Stimulated activated naive CD8-positive, alpha-beta T cell treated with anti-CD3 and anti-CD28 coated beads, Interleukin-15, amount 100 ng/mL, for 72 hours (primary cell): ENCODE results near the gene CRIM1.
A peak's percentile ranks its signal among the peaks of the same experiment; 100 is the strongest.

Experiments used
- ATAC-seq: fragments of 150-1000 bp; cut with Tn5 transposase; 2 replicates; pipeline ENCODE4 v1.10.0; 2021; ENCODE audit warnings: mild to moderate bottlenecking, moderate library complexity
- DNase-seq, 2 donors: peaks; one replicate each; pipeline ENCODE4 v3.0.0; 2021 to 2022
- H3K27ac Mint-ChIP-seq, 2 donors: one replicate each; pipeline ENCODE4 v1.8.0; 2022; ENCODE audit warnings: mild to moderate bottlenecking in 2 of 2, mixed read lengths in 2 of 2, moderate library complexity in 2 of 2
- H3K27me3 Mint-ChIP-seq: one replicate; pipeline ENCODE4 v1.8.0; 2022; ENCODE audit warnings: mixed read lengths
- H3K4me1 Mint-ChIP-seq: one replicate; pipeline ENCODE4 v1.8.0; 2022; ENCODE audit warnings: mild to moderate bottlenecking, mixed read lengths
- H3K4me3 Mint-ChIP-seq, 2 donors: one replicate each; pipeline ENCODE4 v1.8.0; 2022; ENCODE audit warnings: mild to moderate bottlenecking in 2 of 2, mixed read lengths in 2 of 2, moderate library complexity in 1 of 2
- H3K9me3 Mint-ChIP-seq, 2 donors: one replicate each; pipeline ENCODE4 v1.8.0; 2022; ENCODE audit warnings: mixed read lengths in 2 of 2

Gene CRIM1

DNA sequence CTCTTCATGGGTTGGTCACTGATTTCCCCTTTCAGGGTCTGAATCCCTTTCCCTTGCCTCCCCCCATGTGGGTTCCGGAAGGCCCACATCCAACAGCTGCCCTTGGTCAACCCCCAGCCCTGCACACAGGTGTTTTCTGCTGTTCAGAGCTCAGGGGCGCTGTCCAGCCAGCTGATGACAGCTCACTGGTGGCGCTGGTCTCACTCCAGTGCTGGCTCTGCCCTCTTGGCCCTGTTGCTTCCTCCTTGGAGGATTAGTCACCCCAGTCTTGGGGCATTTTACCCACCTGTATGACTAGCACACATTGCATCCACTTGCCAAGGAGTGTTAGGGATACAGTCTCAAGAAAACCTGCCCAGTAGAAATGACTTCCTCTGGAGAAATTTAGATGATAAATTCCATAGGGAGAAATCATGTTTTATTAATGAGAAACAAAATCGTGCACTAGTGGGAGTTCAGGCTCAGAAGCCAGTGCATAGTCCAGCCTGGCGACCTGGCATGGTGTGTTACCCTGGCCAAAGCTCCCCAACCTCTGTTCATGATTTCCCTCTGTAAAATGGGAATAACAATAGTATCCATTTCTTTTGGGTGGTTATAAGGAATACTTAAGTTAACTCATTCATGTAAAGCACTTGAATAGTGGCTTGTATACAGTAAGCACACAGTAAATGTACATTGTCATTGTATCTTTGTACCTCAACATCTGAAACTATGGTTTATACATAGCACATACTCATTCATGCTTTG, 21.6 kb downstream of the CRIM1 start:
- Mint-ChIP-seq H3K4me3 (no peak overlapping the region), H3K27ac (no peak overlapping the region), H3K27me3 (peaks cover 13% of the 10 kb centered on the region), H3K4me1 (peaks cover 30% of the 10 kb centered on the region), H3K9me3 (no peaks in the 10 kb centered on the region)
- DNase-seq (no peak), ATAC-seq (no peak)

DNA sequence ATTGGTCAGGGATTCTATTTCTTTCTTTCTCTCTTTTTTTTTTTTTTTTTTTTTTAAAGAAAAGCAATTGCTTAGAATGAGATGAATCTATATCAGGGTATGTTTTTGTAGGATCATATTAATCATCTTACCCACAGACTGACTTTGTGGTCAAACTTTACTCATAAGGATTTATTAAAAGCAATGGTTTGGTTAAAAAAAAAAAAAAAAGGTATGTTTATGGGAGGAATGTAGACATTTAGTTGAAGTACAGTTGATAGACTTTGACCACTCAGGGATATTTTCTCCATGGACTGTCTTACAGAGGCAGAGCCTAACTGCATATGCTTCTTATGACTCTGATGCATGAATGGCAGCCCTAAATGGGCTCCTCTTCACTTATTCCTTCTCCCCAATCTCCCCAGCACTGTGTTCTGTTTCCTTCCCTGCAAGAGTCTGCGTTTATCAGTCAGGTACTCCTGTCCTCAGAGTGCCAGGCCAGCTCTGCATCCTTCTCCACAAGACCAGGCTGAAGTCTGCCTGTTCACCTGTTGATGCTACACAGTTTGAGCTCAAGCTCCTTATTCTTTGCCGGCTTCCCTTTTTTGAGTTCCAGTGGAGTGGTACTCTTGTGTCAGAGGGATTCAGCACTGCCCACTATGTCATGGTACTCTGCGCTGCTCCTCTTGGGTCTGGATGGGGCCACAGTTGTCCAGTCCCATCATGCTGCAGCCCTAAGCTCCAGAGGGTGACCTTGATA, 24.3 kb downstream of the CRIM1 start:
- no peak overlapping the region for H3K27ac Mint-ChIP-seq
- peaks cover 13% of the 10 kb centered on the region for H3K27me3 Mint-ChIP-seq
- peak; percentile 74 for ATAC-seq
- H3K4me3 Mint-ChIP-seq = no peak overlapping the region
- no peak for DNase-seq
- no peaks in the 10 kb centered on the region for H3K9me3 Mint-ChIP-seq
- H3K4me1 Mint-ChIP-seq = peaks cover 14% of the 10 kb centered on the region

DNA sequence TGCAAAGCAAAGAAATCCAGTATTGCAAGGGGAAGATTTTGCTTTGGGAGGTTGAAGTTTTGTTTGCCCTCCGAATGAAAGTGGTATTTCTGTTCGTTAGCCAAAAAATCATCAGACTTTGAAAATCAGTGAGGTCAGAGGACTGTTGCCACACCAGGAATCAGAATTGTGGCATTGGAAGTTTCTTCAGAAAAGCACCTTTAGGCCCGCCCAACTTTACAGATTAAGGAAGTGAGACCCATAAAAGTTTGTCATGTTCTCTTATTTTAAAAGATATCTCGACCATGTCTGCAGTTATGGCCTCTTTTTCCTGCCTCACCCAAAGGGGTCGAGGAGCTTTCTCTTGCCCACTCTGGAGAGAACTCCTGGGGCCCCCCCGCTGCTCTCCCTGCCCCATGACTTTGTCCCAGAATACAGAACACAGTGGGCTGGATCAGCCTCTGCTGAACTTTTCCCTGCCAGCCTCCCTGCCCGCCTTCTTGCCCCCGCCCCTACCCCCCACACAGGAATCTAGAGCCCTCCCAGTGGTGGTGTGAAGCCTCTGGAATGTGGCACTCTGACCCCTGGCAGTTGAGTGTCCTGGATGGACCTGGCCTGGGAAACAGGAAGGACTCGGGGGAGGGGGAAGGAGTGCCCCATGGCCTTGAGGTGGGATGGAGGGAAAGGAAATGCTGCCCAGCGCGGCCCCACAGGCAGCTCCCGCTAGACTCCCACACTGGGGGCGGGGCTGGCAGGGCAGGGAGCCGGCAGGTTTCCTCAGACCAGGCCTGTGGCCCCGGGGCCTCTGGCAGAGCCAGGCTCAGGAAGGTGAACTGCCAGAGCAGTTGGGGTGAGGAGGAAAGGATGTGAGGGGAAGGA, 25.3 kb downstream of the CRIM1 start:
- H3K27me3 Mint-ChIP-seq = peaks cover 13% of the 10 kb centered on the region
- DNase-seq (no peak), ATAC-seq (no peak)

DNA sequence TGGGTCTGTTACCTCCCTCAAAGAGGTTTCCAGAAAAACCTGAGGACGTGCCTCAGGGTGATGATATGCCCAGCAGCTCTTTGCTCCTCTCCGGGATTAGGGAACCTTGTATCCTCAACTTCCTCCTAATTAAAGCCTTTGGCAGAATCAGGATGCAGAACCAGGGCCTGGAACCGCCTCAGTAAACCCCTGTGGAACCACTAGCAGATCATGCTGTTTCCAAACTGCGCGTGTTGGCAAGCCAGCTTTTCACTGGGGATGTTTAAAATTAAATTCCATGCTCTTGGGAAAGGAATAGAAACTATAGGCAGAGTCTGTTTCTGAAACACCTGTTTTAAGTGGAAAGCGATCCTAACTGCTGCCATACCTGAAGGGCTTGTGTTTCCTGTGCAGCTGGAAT, 26.4 kb downstream of the CRIM1 start:
- no peak overlapping the region for H3K27ac Mint-ChIP-seq
- peaks cover 21% of the 10 kb centered on the region for H3K4me1 Mint-ChIP-seq
- no peak for ATAC-seq
- H3K27me3 Mint-ChIP-seq = peaks cover 2% of the 10 kb centered on the region
- no peak for DNase-seq
- no peak overlapping the region for H3K4me3 Mint-ChIP-seq
- H3K9me3 Mint-ChIP-seq = no peaks in the 10 kb centered on the region

More for the DNA sequence above, 25.3 kb downstream of the CRIM1 start:
- peaks cover 14% of the 10 kb centered on the region for H3K4me1 Mint-ChIP-seq
- no peaks in the 10 kb centered on the region for H3K9me3 Mint-ChIP-seq
- no peak overlapping the region for H3K27ac Mint-ChIP-seq
- no peak overlapping the region for H3K4me3 Mint-ChIP-seq

DNA sequence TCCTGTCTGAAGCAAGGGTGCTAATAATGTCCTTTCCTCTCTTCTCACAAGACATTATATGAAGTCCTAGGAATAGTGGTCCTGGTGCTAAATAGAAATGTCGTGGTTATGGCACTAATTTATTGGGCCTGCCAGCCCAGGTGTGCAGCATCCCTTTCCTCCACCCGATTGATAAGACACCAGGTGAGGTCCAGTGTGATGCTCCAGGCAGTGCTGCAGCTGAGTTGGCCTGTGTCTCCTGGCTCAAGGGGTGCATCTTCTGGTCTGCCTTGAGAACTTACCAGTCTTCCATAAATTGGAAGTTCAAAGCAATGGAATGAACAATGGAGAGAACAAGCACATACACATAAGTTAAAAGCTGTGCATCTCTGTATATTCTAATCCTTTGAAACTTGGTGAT, 26.9 kb downstream of the CRIM1 start:
- Mint-ChIP-seq H3K4me3 (no peak overlapping the region), H3K4me1 (peaks cover 26% of the 10 kb centered on the region), H3K27me3 (no peaks in the 10 kb centered on the region)

DNA sequence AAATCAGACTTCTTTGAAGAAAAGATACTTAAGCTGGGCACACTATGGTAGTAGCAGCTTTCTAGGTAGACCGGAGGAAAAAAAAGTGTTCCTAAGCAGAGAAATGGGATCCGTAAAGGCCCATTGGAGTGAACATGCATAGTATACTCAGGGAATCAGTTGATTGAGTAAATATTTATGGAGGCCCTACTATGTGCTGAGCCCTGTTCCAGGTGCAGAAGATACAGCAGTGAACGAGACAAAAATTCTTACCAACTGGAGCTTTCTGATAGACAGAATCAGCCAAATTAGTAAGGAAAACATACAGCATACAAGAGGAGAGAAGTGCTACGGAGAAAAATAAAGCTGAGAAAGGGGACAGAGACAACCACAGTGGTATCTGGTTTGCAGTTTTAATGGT, 28.1 kb downstream of the CRIM1 start:
- H3K27me3 Mint-ChIP-seq = no peaks in the 10 kb centered on the region
- DNase-seq = no peak
- H3K27ac Mint-ChIP-seq = no peak overlapping the region
- H3K4me3 Mint-ChIP-seq = no peak overlapping the region
- ATAC-seq = no peak
- H3K9me3 Mint-ChIP-seq = no peaks in the 10 kb centered on the region
- peaks cover 31% of the 10 kb centered on the region for H3K4me1 Mint-ChIP-seq

More for the DNA sequence above, 26.9 kb downstream of the CRIM1 start:
- ATAC-seq (no peak), DNase-seq (no peak)
- Mint-ChIP-seq H3K9me3 (no peaks in the 10 kb centered on the region), H3K27ac (no peak overlapping the region)

DNA sequence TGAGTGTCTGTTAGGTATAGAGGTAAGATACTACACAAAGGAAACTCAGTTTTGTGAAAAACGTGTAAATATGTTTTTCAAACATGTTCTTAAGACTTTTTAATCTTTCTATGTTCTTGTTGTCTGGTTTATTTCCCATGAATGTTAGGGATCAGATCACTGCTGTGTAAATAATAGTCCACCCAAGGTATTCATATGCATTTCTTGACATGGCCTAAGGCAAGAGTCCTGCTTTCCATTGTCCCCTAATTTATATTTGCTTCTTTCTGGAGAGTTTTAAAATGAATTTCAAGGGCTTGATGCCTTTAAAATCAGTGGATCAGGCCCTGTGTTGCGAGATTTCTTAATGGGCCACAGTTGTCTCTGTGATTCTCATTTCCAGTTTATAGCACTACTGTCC, 28.9 kb downstream of the CRIM1 start:
- Mint-ChIP-seq H3K27ac (no peak overlapping the region), H3K4me1 (peaks cover 27% of the 10 kb centered on the region), H3K27me3 (no peaks in the 10 kb centered on the region), H3K9me3 (no peaks in the 10 kb centered on the region), H3K4me3 (no peak overlapping the region)
- DNase-seq = no peak
- no peak for ATAC-seq

DNA sequence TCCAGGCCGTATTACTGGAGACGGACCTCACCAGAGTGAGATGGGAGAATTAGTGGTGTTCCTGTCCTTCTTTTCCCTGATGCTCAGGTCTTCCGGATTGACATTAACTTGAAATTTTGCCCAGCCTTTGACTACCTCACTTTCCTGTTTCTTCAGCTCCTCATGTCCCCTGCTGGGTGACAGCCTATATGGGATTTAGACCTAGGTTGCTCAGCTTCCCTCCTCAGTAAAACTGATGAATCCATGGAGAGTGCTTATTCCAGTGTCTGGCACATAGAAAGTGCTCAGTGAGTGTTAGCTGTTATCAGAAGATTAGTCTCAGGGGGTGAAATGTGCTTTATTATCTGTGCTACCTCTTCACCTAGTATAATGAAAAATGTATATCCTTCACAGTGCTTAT, 30.0 kb downstream of the CRIM1 start:
- Mint-ChIP-seq H3K4me1 (peaks cover 17% of the 10 kb centered on the region), H3K9me3 (no peaks in the 10 kb centered on the region), H3K27me3 (no peaks in the 10 kb centered on the region), H3K27ac (no peak overlapping the region), H3K4me3 (no peak overlapping the region)
- ATAC-seq = no peak
- DNase-seq = no peak

DNA sequence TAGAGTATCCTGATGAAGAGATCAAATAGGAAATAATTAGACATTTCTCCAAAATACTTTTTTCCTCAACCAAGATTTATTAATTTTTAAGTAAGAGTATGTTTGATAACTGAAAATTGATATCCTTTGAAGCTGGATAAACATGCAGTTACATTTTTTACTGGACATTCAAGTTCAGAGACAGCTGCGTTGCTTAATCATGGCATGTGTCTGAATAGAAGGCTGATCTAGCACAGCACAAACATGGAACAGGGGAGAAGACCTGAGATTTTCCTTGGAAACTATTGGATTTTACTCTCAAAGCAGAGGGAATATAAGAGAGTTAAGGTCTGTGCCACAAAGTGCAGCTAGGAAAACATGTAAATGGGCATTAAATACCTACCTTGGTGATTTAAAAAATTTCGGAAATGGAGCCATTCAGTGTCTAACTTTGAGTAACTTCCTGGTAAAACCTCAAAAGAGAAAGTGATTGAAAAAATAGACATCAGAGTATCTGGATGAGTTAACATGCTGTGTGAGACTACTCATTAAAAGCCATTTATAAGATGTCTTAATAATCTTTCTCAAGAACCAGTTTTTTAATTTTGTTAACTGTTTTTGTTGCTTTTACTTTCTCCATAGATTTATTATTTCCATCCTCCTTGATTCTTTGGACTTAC, 31.8 kb downstream of the CRIM1 start:
- no peaks in the 10 kb centered on the region for H3K9me3 Mint-ChIP-seq
- peak; percentile 86 for ATAC-seq
- H3K27ac Mint-ChIP-seq = no peak overlapping the region
- no peak for DNase-seq
- H3K4me1 Mint-ChIP-seq = peaks cover 17% of the 10 kb centered on the region
- H3K27me3 Mint-ChIP-seq = no peaks in the 10 kb centered on the region
- no peak overlapping the region for H3K4me3 Mint-ChIP-seq

DNA sequence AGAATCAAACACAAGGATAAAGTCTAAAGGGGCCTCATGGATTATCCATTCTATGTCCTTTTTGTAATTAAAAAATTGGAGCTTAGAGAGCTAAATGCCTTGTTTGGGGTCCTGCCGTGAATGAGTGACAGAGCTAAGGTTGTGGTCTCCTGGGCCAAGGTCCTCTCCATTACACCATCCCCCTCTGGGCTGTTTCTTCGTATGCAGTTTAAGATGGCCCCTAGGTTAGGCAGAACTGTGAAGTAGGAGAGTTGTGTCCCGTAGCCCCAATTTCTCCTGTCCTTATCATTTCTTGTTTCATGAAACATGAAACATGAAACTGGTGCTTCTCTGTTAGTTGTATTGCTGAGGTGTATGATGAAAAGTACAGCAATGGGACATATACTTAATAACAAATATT, 32.9 kb downstream of the CRIM1 start:
- DNase-seq = no peak
- Mint-ChIP-seq H3K4me3 (no peak overlapping the region), H3K4me1 (peaks cover 17% of the 10 kb centered on the region), H3K27ac (no peak overlapping the region), H3K9me3 (no peaks in the 10 kb centered on the region), H3K27me3 (no peaks in the 10 kb centered on the region)
- no peak for ATAC-seq

DNA sequence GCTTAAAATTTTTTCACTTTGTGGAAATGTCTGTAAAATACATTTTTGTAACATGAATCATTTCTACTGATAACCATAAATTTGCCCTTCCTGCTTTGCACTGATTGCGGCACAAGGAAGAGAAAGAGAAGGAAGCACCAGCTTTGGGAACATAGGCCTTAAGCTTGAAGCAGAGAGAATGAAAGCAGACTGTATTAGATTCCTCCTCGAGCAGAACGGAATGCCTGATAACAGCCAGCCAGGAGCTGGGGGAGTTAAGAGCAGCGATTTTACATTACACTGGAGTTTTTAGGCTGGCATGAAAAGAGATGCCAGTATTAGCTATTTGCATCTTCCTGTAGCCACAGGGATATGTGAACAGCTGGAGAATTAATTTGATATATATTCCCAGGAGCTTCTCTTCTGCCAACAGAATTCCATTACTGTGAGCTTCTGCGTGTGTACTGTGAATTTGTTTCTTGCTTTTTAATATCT, 33.5 kb downstream of the CRIM1 start:
- no peak for DNase-seq
- no peaks in the 10 kb centered on the region for H3K9me3 Mint-ChIP-seq
- no peak for ATAC-seq
- H3K27ac Mint-ChIP-seq = no peak overlapping the region
- no peak overlapping the region for H3K4me3 Mint-ChIP-seq
- H3K4me1 Mint-ChIP-seq = peaks cover 17% of the 10 kb centered on the region
- H3K27me3 Mint-ChIP-seq = no peaks in the 10 kb centered on the region

DNA sequence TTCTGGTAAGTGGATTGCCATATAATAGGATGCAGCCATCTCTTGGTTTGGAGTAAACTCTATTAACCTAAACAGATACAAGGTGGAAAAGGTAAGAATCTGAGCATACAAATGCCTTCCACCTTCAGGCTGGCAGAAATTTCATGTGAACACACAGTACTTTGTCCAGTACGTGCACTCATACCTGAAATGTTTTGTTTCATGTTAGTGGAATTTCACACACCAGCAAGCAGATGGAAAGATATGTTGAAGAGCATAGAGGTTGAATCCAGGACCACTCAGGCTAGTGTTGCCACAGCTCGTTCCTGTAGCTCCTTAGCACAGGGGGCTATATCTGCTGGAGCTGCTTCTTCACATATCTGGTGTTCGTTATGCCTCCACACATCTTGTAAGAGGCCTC, 34.0 kb downstream of the CRIM1 start:
- no peaks in the 10 kb centered on the region for H3K27me3 Mint-ChIP-seq
- no peak overlapping the region for H3K27ac Mint-ChIP-seq
- no peak overlapping the region for H3K4me3 Mint-ChIP-seq
- H3K9me3 Mint-ChIP-seq = no peaks in the 10 kb centered on the region
- no peak for ATAC-seq
- H3K4me1 Mint-ChIP-seq = peaks cover 17% of the 10 kb centered on the region
- DNase-seq = no peak

DNA sequence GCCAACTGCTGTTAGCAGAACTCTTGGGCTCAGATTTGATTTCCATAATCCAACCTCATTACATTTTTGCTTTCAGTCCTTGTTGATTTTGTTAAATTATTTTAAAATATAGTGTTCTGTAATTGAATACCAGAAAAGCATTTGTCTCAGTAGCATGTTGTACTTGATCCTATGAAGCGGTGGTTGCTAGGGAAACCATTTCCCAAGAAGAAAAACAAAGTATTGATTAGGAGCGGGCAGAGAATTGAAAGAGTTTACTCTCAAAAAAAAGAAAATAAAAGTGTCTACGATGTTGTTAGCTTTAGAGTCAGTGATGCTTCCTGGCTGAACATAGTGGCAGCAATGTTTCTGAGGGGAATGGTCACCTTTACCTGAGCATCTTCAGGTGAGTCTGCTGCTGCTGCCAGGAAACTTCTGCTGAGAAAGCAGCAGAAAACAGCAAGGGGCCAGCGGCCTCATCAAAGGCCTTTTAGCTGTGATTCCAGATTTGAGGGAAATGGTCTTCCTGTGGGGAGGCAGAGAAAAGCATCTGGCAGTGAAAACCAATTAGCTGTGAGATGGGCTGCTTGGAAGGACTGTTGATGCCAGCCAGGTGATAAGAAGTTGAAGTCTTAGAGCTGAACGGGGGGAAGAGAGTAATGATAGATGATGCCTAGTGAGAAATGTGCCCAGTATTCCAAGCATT, 37.1 kb downstream of the CRIM1 start:
- no peak for ATAC-seq
- Mint-ChIP-seq H3K27me3 (no peaks in the 10 kb centered on the region), H3K9me3 (no peaks in the 10 kb centered on the region), H3K4me1 (peaks cover 3% of the 10 kb centered on the region), H3K4me3 (no peak overlapping the region), H3K27ac (no peak overlapping the region)
- no peak for DNase-seq

DNA sequence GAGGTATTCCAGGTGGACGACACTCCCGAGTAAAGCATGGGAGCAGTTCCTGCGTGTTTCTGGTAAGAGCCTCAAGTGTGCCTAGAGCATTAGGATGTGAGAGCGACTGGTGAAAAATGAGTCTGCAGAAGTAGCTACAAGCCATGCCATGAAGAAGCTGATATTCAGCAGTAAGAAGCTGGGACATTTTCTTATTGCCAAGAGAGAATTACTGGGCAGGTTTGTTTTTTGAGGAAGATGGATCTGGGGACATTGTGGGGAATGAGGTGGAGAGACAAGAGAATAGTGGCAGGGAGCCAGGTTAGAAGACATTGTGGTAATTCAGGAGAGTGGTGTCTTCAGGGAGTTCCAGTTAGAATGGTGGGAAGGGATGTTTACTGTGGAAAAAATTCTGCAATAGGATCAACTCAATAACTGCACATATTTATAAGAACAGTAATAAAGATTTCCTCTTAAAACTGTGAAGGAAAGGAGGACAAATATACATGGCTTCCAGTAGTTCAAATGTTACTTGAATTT, 38.2 kb downstream of the CRIM1 start:
- Mint-ChIP-seq H3K4me3 (no peak overlapping the region), H3K27me3 (no peaks in the 10 kb centered on the region), H3K4me1 (no peaks in the 10 kb centered on the region), H3K9me3 (no peaks in the 10 kb centered on the region), H3K27ac (no peak overlapping the region)
- DNase-seq (no peak), ATAC-seq (no peak)

DNA sequence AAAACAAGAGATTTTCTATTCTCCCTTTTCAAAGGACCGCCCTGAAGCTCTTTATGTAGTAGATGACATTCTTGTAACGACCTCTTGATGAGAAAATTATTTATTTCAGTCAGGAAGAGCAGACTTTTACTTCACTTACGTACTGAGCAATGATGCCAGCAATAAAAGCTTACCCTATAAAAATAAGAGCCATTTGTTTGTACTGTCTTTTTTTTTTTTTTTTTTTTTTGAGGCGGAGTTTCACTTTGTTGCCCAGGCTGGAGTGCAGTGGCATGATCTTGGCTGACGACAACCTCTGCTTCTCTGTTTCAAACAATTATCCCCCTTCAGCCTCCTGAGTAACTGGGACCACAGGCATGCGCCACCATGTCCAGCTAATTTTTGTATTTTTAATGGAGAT, 39.2 kb downstream of the CRIM1 start:
- Mint-ChIP-seq H3K27me3 (no peaks in the 10 kb centered on the region), H3K27ac (no peak overlapping the region), H3K9me3 (no peaks in the 10 kb centered on the region), H3K4me3 (no peak overlapping the region), H3K4me1 (no peaks in the 10 kb centered on the region)
- DNase-seq (no peak), ATAC-seq (no peak)
